Stimulated activated CD4-positive, alpha-beta T cell treated with anti-CD3 and anti-CD28 coated beads, Interleukin-15, amount 100 ng/mL, for 48 hours (primary cell): ENCODE measurements around the gene LHFPL5.

Source experiments
- DNase-seq, 2 donors: peaks; one replicate each; pipeline ENCODE4 v3.0.0-alpha.2; 2020; ENCODE audit warnings: low read depth in 2 of 2

Gene LHFPL5

GRCh38 chr6:35856250-35856649 lies 51.1 kb downstream of the LHFPL5 start:
- no peak for DNase-seq

- no peak for DNase-seq
Measured at GRCh38 chr6:35857853-35858252, 52.7 kb downstream of the LHFPL5 start.

GRCh38 chr6:35859367-35859766 lies 54.2 kb downstream of the LHFPL5 start:
- DNase-seq = no peak
